ACC112 (cell line): ENCODE measurements around the gene SEH1L.
"Not testable (repeated sequence)": the region's sequence is repeated elsewhere in the genome, so short reads cannot be mapped to it uniquely, and the experiment has no call there.

ENCODE experiments used
- H2AFZ ChIP-seq: fragments of 200-600 bp; sonication (generic); one replicate; pipeline ENCODE4 v1.6.0; 2017; ENCODE audit warnings: antibody characterized with exemption, low read length; ENCODE audit not compliant: unreplicated experiment
- H3K27ac ChIP-seq: fragments of 200-600 bp; sonication (generic); 2 replicates; pipeline ENCODE4 v1.5.1; 2014; ENCODE audit warnings: low read depth, mild to moderate bottlenecking, antibody characterized with exemption, low read length, moderate library complexity
- H3K27me3 ChIP-seq: fragments of 200-600 bp; sonication (generic); 2 replicates; pipeline ENCODE4 v1.6.1; 2014; ENCODE audit warnings: mild to moderate bottlenecking, antibody characterized with exemption, low read length, moderate library complexity, mixed read lengths; ENCODE audit not compliant: insufficient read depth
- H3K36me3 ChIP-seq: fragments of 200-600 bp; sonication (generic); 2 replicates; pipeline ENCODE4 v1.6.1; 2016; ENCODE audit warnings: mild to moderate bottlenecking, antibody characterized with exemption, low read length, moderate library complexity, mixed read lengths; ENCODE audit not compliant: insufficient read depth
- H3K4me1 ChIP-seq: fragments of 200-600 bp; sonication (generic); one replicate; pipeline ENCODE4 v1.6.1; 2016; ENCODE audit warnings: low read length, mixed read lengths; ENCODE audit not compliant: insufficient read depth, unreplicated experiment, control insufficient read depth
- H3K4me3 ChIP-seq: fragments of 200-600 bp; sonication (generic); 2 replicates; pipeline ENCODE4 v1.5.1; 2014; ENCODE audit warnings: mild to moderate bottlenecking, low read depth, low read length
- H3K79me2 ChIP-seq: fragments of 200-600 bp; sonication (generic); one replicate; pipeline ENCODE4 v1.6.0; 2016; ENCODE audit warnings: low read length; ENCODE audit not compliant: control insufficient read depth, unreplicated experiment, insufficient read depth

The SEH1L gene

GRCh38 chr18:12947285-12948049, at the start of gene SEH1L:
Gene SEH1L, plus strand, starts transcription at chr18:12948011. Its CDS starts 111 bp downstream, at chr18:12948122.
- H3K4me1 ChIP-seq: peaks cover 27% of the 10 kb centered on the region
- peak within 1 kb of the TSS; percentile 89 for H3K4me3 ChIP-seq
- peak within 1 kb of the TSS; percentile 90 for H3K27ac ChIP-seq
- peak within 1 kb of the TSS; percentile 86 for H2AFZ ChIP-seq
- peaks cover 44% of the 10 kb centered on the region for H3K79me2 ChIP-seq
- H3K27me3 ChIP-seq: no peaks in the 10 kb centered on the region
- peaks cover 16% of the 10 kb centered on the region for H3K36me3 ChIP-seq

DNA sequence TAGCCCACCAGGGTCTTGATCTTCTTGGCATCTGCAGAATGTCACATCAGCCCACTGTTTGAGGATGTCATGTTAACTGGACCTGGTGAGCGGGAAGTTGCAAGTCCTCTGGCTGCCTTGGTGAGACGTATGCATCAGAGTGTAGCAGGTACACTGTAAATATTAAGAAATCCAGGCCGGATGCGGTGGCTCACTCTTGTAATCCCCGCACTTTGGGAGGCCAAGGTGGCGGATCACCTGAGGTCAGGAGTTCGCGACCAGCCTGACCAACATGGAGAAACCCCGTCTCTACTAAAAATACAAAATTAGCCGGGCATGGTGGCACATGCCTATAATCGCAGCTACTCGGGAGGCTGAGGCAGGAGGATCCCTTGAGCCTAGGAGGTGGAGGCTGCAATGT, 46.6 kb upstream of the SEH1L start:
- not testable (repeated sequence) for H2AFZ ChIP-seq, H3K4me1 ChIP-seq, H3K79me2 ChIP-seq, H3K27ac ChIP-seq, H3K4me3 ChIP-seq, H3K36me3 ChIP-seq, H3K27me3 ChIP-seq

- peaks cover 20% of the 10 kb centered on the region for H3K4me1 ChIP-seq
- no peak overlapping the region for H3K27ac ChIP-seq
- H3K4me3 ChIP-seq: no peak overlapping the region
- no peak overlapping the region for H2AFZ ChIP-seq
- no peaks in the 10 kb centered on the region for H3K27me3 ChIP-seq
- H3K79me2 ChIP-seq: no peaks in the 10 kb centered on the region
- H3K36me3 ChIP-seq: no peaks in the 10 kb centered on the region
Measured at GRCh38 chr18:12904012-12904516, 43.7 kb upstream of the SEH1L start.

GRCh38 chr18:12906119-12906518, 41.7 kb upstream of the SEH1L start:
- H3K4me1 ChIP-seq: peaks cover 20% of the 10 kb centered on the region
- H3K36me3 ChIP-seq: no peaks in the 10 kb centered on the region
- no peak overlapping the region for H3K27ac ChIP-seq
- H3K79me2 ChIP-seq: no peaks in the 10 kb centered on the region
- no peak overlapping the region for H3K4me3 ChIP-seq
- no peak overlapping the region for H2AFZ ChIP-seq
- no peaks in the 10 kb centered on the region for H3K27me3 ChIP-seq

GRCh38 chr18:12906773-12907172, 41.0 kb upstream of the SEH1L start:
- no peak overlapping the region for H2AFZ ChIP-seq
- H3K4me3 ChIP-seq: no peak overlapping the region
- H3K27me3 ChIP-seq: no peaks in the 10 kb centered on the region
- H3K4me1 ChIP-seq: peaks cover 20% of the 10 kb centered on the region
- H3K36me3 ChIP-seq: no peaks in the 10 kb centered on the region
- H3K79me2 ChIP-seq: no peaks in the 10 kb centered on the region
- peak overlapping the region; percentile 53; the same call in 1 of the 2 replicates for H3K27ac ChIP-seq

DNA sequence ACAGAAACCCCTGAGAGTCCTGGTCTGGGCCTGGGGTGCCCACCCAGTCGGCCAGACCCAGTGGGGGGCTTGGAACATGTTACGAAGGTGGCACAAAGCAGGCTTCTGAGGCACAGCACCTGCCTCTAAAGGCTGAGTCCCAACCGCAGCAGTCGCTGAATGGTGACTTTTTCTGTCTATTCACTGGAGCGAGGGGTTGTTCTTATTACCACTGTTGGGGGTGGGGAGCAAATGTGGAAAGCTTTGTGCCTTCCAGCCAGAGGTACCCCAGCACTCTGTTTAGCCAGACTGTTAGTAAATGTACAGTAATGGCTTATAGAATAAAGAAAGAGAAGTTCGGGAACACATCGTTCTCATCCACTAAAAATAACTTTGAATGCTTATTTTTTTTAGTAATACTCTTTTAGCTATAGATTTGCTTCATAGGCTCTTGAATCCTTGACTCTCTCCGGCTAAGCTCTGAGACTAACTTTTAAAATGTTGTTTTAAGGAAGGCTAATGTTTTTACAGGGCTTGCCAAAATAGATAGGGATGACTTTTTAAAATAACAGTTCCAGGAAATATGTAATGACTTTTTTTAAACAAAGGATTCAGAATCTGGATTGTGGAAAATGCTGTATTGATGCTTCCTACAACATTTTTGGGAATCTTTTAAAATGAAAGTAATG, 40.4 kb upstream of the SEH1L start:
- Histone ChIP-seq H3K27me3 (no peaks in the 10 kb centered on the region), H3K79me2 (no peaks in the 10 kb centered on the region), H3K4me1 (peaks cover 20% of the 10 kb centered on the region), H3K4me3 (peak overlapping the region; percentile 22), H3K36me3 (no peaks in the 10 kb centered on the region), H2AFZ (peak overlapping the region; percentile 85), H3K27ac (peak overlapping the region; percentile 53)

GRCh38 chr18:12908706-12909105, 39.1 kb upstream of the SEH1L start:
- H3K27ac ChIP-seq: no peak overlapping the region
- no peaks in the 10 kb centered on the region for H3K79me2 ChIP-seq
- no peak overlapping the region for H2AFZ ChIP-seq
- H3K4me1 ChIP-seq: peaks cover 20% of the 10 kb centered on the region
- H3K36me3 ChIP-seq: no peaks in the 10 kb centered on the region
- H3K4me3 ChIP-seq: no peak overlapping the region
- H3K27me3 ChIP-seq: no peaks in the 10 kb centered on the region

- no peak overlapping the region for H3K27ac ChIP-seq
- no peak overlapping the region for H2AFZ ChIP-seq
Measured at GRCh38 chr18:12911025-12911928, 36.5 kb upstream of the SEH1L start.

DNA sequence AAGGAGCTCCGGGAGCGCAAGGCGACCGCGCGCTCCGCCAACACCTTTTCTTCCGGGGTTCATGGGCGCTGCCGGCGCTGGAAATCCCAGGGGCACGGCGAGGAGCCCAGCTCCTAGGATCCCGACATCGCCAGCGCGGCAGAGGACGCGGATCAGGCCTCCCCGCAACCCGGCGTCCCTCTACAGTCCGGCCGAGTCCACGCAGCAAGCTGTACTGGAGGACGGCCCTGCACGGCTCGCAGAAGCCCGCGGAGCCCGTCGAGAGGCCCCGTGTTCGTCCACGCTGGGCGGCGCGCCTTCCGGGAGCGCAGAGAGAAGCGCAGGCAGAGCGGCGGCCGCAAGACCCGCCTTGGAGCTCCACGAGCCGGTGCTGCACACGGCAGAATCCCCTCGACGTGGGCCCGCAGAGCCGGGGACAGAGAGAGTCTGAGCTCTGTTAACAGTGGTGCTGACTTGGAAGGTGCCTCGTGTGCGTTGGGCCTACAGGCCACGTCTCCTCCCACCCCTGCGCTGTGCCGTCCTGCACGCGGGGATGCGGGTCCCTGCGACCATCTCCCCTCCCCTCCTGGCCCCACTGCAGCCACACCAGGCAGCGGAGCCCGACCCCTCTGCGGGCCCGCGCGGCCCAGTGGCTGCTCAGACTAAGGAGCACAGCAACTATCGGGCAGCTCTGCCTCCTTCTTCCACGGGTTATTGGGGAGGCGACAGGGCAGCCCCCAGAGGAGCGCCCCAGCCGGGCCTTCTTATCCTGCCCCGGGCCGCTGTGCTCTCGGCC, 35.7 kb upstream of the SEH1L start:
- Histone ChIP-seq H3K4me1 (peaks cover 12% of the 10 kb centered on the region), H3K36me3 (no peaks in the 10 kb centered on the region), H3K27me3 (no peaks in the 10 kb centered on the region), H2AFZ (no peak overlapping the region), H3K79me2 (no peaks in the 10 kb centered on the region), H3K4me3 (no peak overlapping the region), H3K27ac (no peak overlapping the region)

More at GRCh38 chr18:12911025-12911928, 36.5 kb upstream of the SEH1L start:
- no peak overlapping the region for H3K4me3 ChIP-seq
- H3K27me3 ChIP-seq: no peaks in the 10 kb centered on the region
- no peaks in the 10 kb centered on the region for H3K79me2 ChIP-seq
- no peaks in the 10 kb centered on the region for H3K36me3 ChIP-seq
- peaks cover 20% of the 10 kb centered on the region for H3K4me1 ChIP-seq

GRCh38 chr18:12921178-12921577, 26.6 kb upstream of the SEH1L start:
- Histone ChIP-seq H3K27ac (no peak overlapping the region), H3K36me3 (no peaks in the 10 kb centered on the region), H3K4me3 (no peak overlapping the region), H3K27me3 (no peaks in the 10 kb centered on the region), H3K4me1 (no peaks in the 10 kb centered on the region), H2AFZ (no peak overlapping the region), H3K79me2 (no peaks in the 10 kb centered on the region)
